22Rv1 (cell line): ENCODE data around the gene PHRF1.

ENCODE experiments used
- ZFX ChIP-seq: fragments of 450-650 bp; IDR thresholded peaks from 2 replicates; pipeline ENCODE4 v1.6.1; 2017; ENCODE audit warnings: antibody characterized with exemption, borderline replicate concordance
- TF ChIP-seq, protein P1 (sequence below): fragments of 450-650 bp; IDR thresholded peaks from 2 replicates; pipeline ENCODE4 v1.5.1; 2017; ENCODE audit warnings: mild to moderate bottlenecking

DNA sequence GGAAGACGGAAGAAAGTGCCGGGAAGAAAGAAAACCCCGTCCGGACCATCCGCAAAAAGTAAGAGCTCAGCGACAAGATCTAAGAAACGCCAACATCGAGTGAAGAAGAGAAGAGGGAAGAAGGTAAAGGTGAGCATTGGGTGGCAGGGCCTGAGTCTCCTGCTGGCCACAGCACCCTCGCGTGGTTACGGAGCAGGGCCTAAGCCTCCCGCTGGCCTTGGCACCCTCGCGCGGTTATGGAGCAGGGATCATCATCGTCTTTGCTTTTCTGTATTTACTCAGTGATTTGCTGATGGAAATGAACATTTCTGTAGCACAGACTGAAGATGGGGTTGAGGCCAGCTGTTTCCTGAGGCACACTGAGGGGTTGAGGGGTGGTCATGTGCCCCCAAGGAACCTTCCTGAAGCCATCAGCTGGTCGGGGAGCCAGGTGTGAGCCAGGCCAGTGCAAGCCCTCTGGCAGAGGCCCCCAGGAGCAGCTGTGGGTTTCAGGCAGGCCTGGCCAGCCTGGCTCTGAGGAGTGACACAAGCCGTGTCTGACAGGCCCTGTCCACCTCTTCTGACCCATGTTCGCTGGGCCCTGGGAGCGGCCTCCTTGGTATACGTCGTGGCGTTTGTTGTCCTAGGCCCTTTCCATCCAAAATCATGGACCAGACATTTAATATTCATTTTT lies 25.4 kb downstream of the PHRF1 start:
- TF ChIP-seq, protein P1, sequence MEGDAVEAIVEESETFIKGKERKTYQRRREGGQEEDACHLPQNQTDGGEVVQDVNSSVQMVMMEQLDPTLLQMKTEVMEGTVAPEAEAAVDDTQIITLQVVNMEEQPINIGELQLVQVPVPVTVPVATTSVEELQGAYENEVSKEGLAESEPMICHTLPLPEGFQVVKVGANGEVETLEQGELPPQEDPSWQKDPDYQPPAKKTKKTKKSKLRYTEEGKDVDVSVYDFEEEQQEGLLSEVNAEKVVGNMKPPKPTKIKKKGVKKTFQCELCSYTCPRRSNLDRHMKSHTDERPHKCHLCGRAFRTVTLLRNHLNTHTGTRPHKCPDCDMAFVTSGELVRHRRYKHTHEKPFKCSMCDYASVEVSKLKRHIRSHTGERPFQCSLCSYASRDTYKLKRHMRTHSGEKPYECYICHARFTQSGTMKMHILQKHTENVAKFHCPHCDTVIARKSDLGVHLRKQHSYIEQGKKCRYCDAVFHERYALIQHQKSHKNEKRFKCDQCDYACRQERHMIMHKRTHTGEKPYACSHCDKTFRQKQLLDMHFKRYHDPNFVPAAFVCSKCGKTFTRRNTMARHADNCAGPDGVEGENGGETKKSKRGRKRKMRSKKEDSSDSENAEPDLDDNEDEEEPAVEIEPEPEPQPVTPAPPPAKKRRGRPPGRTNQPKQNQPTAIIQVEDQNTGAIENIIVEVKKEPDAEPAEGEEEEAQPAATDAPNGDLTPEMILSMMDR: no peak
- TF ChIP-seq ZFX: no peak
